H9 (cell line): ENCODE measurements around the gene FEM1C. TPM values are rescaled to one million over a fixed set of nuclear protein-coding genes. Genes with fewer than 3 reads are reported as not detected.

Experiments used
- DNase-seq: peaks from one replicate; pipeline ENCODE4 v3.0.0-alpha.2; 2017
- H2AFZ ChIP-seq: one replicate; pipeline ENCODE4 v1.6.1; 2013; ENCODE audit warnings: mild to moderate bottlenecking, low read length, control low read depth, moderate library complexity
- H2AK5ac ChIP-seq: 2 replicates; pipeline ENCODE4 v1.6.1; 2013; ENCODE audit warnings: low read length, control low read depth, mixed read lengths; ENCODE audit not compliant: insufficient read length
- H2BK120ac ChIP-seq: one replicate; pipeline ENCODE4 v1.6.1; 2013; ENCODE audit warnings: low read depth, mild to moderate bottlenecking, low read length, control low read depth, inconsistent platforms; ENCODE audit not compliant: poor library complexity, severe bottlenecking
- H2BK12ac ChIP-seq: 2 replicates; pipeline ENCODE4 v1.6.1; 2013; ENCODE audit warnings: low read length, control low read depth, mixed read lengths, low read depth; ENCODE audit not compliant: insufficient read length
- H2BK15ac ChIP-seq: 2 replicates; pipeline ENCODE4 v1.6.1; 2013; ENCODE audit warnings: low read depth, low read length, control low read depth
- H2BK20ac ChIP-seq: one replicate; pipeline ENCODE4 v1.6.1; 2013; ENCODE audit warnings: low read depth, mild to moderate bottlenecking, low read length, control low read depth, inconsistent platforms; ENCODE audit not compliant: poor library complexity, severe bottlenecking
- H2BK5ac ChIP-seq: 2 replicates; pipeline ENCODE4 v1.6.1; 2013; ENCODE audit warnings: low read length, control low read depth, mixed read lengths; ENCODE audit not compliant: insufficient read length
- H3K14ac ChIP-seq: 2 replicates; pipeline ENCODE4 v1.6.1; 2013; ENCODE audit warnings: low read length, control low read depth; ENCODE audit not compliant: insufficient read depth
- H3K18ac ChIP-seq: 2 replicates; pipeline ENCODE4 v1.6.1; 2013; ENCODE audit warnings: low read depth, mild to moderate bottlenecking, mixed read lengths, low read length, control low read depth; ENCODE audit not compliant: insufficient read length
- H3K23ac ChIP-seq: 2 replicates; pipeline ENCODE4 v1.6.1; 2013; ENCODE audit warnings: low read length, control low read depth, mixed read lengths, low read depth; ENCODE audit not compliant: insufficient read length
- H3K23me2 ChIP-seq: 2 replicates; pipeline ENCODE4 v1.6.1; 2013; ENCODE audit warnings: low read depth, mild to moderate bottlenecking, mixed read lengths, low read length, control low read depth; ENCODE audit not compliant: insufficient read length, poor library complexity, severe bottlenecking
- H3K27ac ChIP-seq: 2 replicates; pipeline ENCODE4 v1.5.1; 2013; ENCODE audit warnings: low read length, control low read depth, mixed read lengths, low read depth; ENCODE audit not compliant: insufficient read length
- H3K27me3 ChIP-seq: 2 replicates; pipeline ENCODE4 v1.6.1; 2013; ENCODE audit warnings: low read length, control low read depth, inconsistent platforms; ENCODE audit not compliant: insufficient read depth
- H3K4ac ChIP-seq: 2 replicates; pipeline ENCODE4 v1.6.1; 2013; ENCODE audit warnings: low read depth, mild to moderate bottlenecking, control low read depth, inconsistent platforms, low read length, moderate library complexity
- H3K4me1 ChIP-seq: 2 replicates; pipeline ENCODE4 v1.6.1; 2013; ENCODE audit warnings: low read length, control low read depth, inconsistent platforms; ENCODE audit not compliant: insufficient read depth
- H3K4me2 ChIP-seq: 2 replicates; pipeline ENCODE4 v1.6.1; 2013; ENCODE audit warnings: low read length, control low read depth, mixed read lengths; ENCODE audit not compliant: insufficient read length, insufficient read depth
- H3K56ac ChIP-seq: 2 replicates; pipeline ENCODE4 v1.6.1; 2013; ENCODE audit warnings: low read depth, mild to moderate bottlenecking, mixed read lengths, low read length, control low read depth; ENCODE audit not compliant: insufficient read length
- H3K79me1 ChIP-seq: 2 replicates; pipeline ENCODE4 v1.6.1; 2013; ENCODE audit warnings: low read depth, mild to moderate bottlenecking, moderate library complexity, low read length, control low read depth, inconsistent platforms; ENCODE audit not compliant: insufficient read depth, poor library complexity, severe bottlenecking
- H3K79me2 ChIP-seq: 2 replicates; pipeline ENCODE4 v1.6.1; 2013; ENCODE audit warnings: low read length, control low read depth, inconsistent platforms; ENCODE audit not compliant: insufficient read depth
- H3K9ac ChIP-seq: 2 replicates; pipeline ENCODE4 v1.6.1; 2013; ENCODE audit warnings: low read length, control low read depth, mixed read lengths; ENCODE audit not compliant: insufficient read length; ENCODE audit errors: extremely low read depth
- H3K9me3 ChIP-seq: one replicate; pipeline ENCODE4 v1.6.1; 2013; ENCODE audit warnings: low read depth, low read length, inconsistent platforms; ENCODE audit not compliant: control insufficient read depth
- H3T11ph ChIP-seq: one replicate; pipeline ENCODE4 v1.6.1; 2013; ENCODE audit warnings: mild to moderate bottlenecking, low read length, control low read depth, inconsistent platforms
- H4K20me1 ChIP-seq: one replicate; pipeline ENCODE4 v1.6.1; 2013; ENCODE audit not compliant: control insufficient read depth, insufficient read length, insufficient read depth
- H4K5ac ChIP-seq: 2 replicates; pipeline ENCODE4 v1.6.1; 2013; ENCODE audit warnings: low read depth, mild to moderate bottlenecking, mixed read lengths, low read length, control low read depth; ENCODE audit not compliant: insufficient read length
- H4K8ac ChIP-seq: replicated peaks from 2 replicates; pipeline ENCODE4 v1.6.1; 2013; ENCODE audit warnings: low read length, control low read depth, mixed read lengths, low read depth; ENCODE audit not compliant: insufficient read length
- H4K91ac ChIP-seq: 2 replicates; pipeline ENCODE4 v1.6.1; 2013; ENCODE audit warnings: low read depth, mild to moderate bottlenecking, moderate library complexity, mixed read lengths, low read length, control low read depth; ENCODE audit not compliant: insufficient read length
- H3K27ac Mint-ChIP-seq, 3 experiments: 2 replicates in 2 of 3; 3 replicates in 1 of 3; pipeline ENCODE4 v1.8.0; 2020 to 2021; ENCODE audit warnings: mixed read lengths in 3 of 3, mild to moderate bottlenecking in 1 of 3, moderate library complexity in 1 of 3
- H3K27me3 Mint-ChIP-seq: 2 replicates; pipeline ENCODE4 v1.8.0; 2021; ENCODE audit warnings: low read depth, mild to moderate bottlenecking, moderate library complexity, mixed read lengths
- H3K36me3 Mint-ChIP-seq, 3 experiments: 2 replicates in 2 of 3; 3 replicates in 1 of 3; pipeline ENCODE4 v1.8.0; 2020 to 2021; ENCODE audit warnings: low read depth in 3 of 3, mixed read lengths in 3 of 3; ENCODE audit not compliant: insufficient read depth in 1 of 3
- H3K4me1 Mint-ChIP-seq, 2 experiments: 2 replicates each; pipeline ENCODE4 v1.8.0; 2020; ENCODE audit warnings: mixed read lengths in 2 of 2
- H3K4me3 Mint-ChIP-seq, 2 experiments: 2 replicates in 1 of 2; 3 replicates in 1 of 2; pipeline ENCODE4 v1.8.0; 2020 to 2021; ENCODE audit warnings: mild to moderate bottlenecking in 2 of 2, mixed read lengths in 2 of 2, moderate library complexity in 1 of 2
- H3K9me3 Mint-ChIP-seq, 2 experiments: 2 replicates in 1 of 2; 3 replicates in 1 of 2; pipeline ENCODE4 v1.8.0; 2020; ENCODE audit warnings: mild to moderate bottlenecking in 2 of 2, mixed read lengths in 2 of 2, moderate library complexity in 1 of 2
- WGBS: extraction: QIAGEN DNeasy Blood & Tissue Kit; methylation state at CpG from one replicate; pipeline ENCODE4 v1.1.7; 2013; ENCODE audit warnings: missing lambda C conversion rate, low lambda C conversion rate, mixed read lengths; ENCODE audit not compliant: insufficient read length; ENCODE audit errors: extremely low coverage; 5-methylcytosine and 5-hydroxymethylcytosine counted together
- total RNA-seq: library from RNA; stranded (reverse); gene quantifications from 2 replicates; pipeline ENCODE4 v1.2.1, GENCODE V29; 2021
- TF ChIP-seq, protein P1 (sequence below): fragments of 200-600 bp; sonication (generic); conservative IDR thresholded peaks from 3 replicates; pipeline ENCODE4 v1.8.0; 2021; ENCODE audit warnings: antibody characterized with exemption, mild to moderate bottlenecking

The FEM1C gene
- total RNA-seq, 1 experiment from 2014 or later, result 15.2 TPM

DNA sequence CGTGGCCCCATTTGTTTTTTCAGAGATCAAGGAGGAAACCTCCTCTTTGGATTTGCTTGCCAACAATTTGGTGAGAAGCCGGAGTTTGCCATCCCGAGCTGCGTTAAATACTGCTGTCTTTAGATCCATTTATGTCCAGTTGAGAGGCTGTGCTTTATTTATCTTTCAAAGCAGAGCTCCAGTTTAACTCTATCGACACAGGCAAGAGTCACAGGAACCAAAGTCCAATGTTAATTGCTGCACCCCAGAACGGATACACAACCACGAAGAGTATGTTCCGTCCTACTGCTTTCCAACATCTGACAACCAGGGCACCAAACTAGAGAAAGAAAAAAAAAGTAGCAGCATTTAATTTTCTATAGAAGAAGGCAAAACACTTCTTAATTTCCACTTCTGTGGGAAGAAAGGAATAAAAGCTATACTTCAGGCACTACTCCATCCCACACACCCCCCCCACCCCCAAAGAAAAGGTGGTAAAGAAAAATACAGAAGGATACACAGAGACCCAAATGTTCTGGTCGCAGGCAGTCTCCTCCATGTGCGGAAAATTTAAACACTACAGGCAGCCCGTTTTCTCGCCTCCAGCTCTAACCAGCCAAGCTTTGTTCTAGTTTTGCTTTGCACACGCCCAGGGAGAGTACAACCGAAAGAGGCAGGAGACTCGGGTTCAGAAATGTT, 1.1 kb downstream of the FEM1C start:
- H3K56ac ChIP-seq, result no peak overlapping the region
- peak overlapping the region; percentile 92 for H3K4me2 ChIP-seq
- H3T11ph ChIP-seq, result no peak overlapping the region
- no peaks in the 10 kb centered on the region for H3K27me3 ChIP-seq
- no peak overlapping the region for H3K23ac ChIP-seq
- H3K4ac ChIP-seq, result no peak overlapping the region
- Mint-ChIP-seq H3K4me3 (peak overlapping the region; percentile 94 to 99), H3K4me1 (peaks cover 44 to 50% of the 10 kb centered on the region in 2 experiments), H3K9me3 (peaks cover 12 to 13% of the 10 kb centered on the region in 2 experiments; a peak in 4 of 5 replicates), H3K27ac (peak overlapping the region; percentile 96 to 97 (median 97)), H3K27me3 (no peaks in the 10 kb centered on the region), H3K36me3 (peaks cover 27 to 50% (median 47%) of the 10 kb centered on the region in 3 experiments)
- peak overlapping the region; percentile 95 for H3K18ac ChIP-seq
- no peak for DNase-seq
- H2BK15ac ChIP-seq, result no peak overlapping the region
- H3K27ac ChIP-seq, result no peak overlapping the region
- H4K91ac ChIP-seq, result no peak overlapping the region
- peaks cover 4% of the 10 kb centered on the region for H3K79me1 ChIP-seq
- peaks cover 34% of the 10 kb centered on the region; the same call in 1 of the 2 replicates for H3K79me2 ChIP-seq
- H2AK5ac ChIP-seq, result no peak overlapping the region
- H2BK12ac ChIP-seq, result no peak overlapping the region
- no peaks in the 10 kb centered on the region for H3K9me3 ChIP-seq
- no peak overlapping the region for H2BK20ac ChIP-seq
- peak overlapping the region; percentile 90 for H3K9ac ChIP-seq
- H3K14ac ChIP-seq, result peak overlapping the region; percentile 91; the same call in 1 of the 2 replicates
- no peaks in the 10 kb centered on the region for H4K20me1 ChIP-seq
- no peak overlapping the region for H4K8ac ChIP-seq
- no peaks in the 10 kb centered on the region; the same call in 1 of the 2 replicates for H3K4me1 ChIP-seq
- H3K23me2 ChIP-seq, result peaks cover 9% of the 10 kb centered on the region
- no peak overlapping the region for H2BK5ac ChIP-seq
- H2AFZ ChIP-seq, result no peak overlapping the region
- TF ChIP-seq, protein P1, sequence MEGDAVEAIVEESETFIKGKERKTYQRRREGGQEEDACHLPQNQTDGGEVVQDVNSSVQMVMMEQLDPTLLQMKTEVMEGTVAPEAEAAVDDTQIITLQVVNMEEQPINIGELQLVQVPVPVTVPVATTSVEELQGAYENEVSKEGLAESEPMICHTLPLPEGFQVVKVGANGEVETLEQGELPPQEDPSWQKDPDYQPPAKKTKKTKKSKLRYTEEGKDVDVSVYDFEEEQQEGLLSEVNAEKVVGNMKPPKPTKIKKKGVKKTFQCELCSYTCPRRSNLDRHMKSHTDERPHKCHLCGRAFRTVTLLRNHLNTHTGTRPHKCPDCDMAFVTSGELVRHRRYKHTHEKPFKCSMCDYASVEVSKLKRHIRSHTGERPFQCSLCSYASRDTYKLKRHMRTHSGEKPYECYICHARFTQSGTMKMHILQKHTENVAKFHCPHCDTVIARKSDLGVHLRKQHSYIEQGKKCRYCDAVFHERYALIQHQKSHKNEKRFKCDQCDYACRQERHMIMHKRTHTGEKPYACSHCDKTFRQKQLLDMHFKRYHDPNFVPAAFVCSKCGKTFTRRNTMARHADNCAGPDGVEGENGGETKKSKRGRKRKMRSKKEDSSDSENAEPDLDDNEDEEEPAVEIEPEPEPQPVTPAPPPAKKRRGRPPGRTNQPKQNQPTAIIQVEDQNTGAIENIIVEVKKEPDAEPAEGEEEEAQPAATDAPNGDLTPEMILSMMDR, result no peak
- H2BK120ac ChIP-seq, result no peak overlapping the region
- WGBS, result no CpG with 5 or more reads among the region's 15 CpGs
- no peak overlapping the region for H4K5ac ChIP-seq
